AG09309 (cell line): ENCODE results near the gene PDIK1L.
"Not testable (repeated sequence)": the region's sequence is repeated elsewhere in the genome, so short reads cannot be mapped to it uniquely, and the experiment has no call there.

Source experiments
- DNase-seq: peaks from one replicate; pipeline ENCODE4 v3.0.0-alpha.2; 2010; ENCODE audit warnings: low read depth
- H3K4me3 ChIP-seq: 2 replicates; pipeline ENCODE4 v1.5.1; 2011; ENCODE audit warnings: mild to moderate bottlenecking, low read depth, low read length, moderate library complexity; ENCODE audit not compliant: control insufficient read depth
- TF ChIP-seq, protein P1 (sequence below): IDR thresholded peaks from 2 replicates; pipeline ENCODE4 v1.5.1; 2011; ENCODE audit warnings: mild to moderate bottlenecking, low read depth, low read length, inconsistent platforms; ENCODE audit not compliant: insufficient read depth, control insufficient read depth; ENCODE audit errors: missing control alignments

The PDIK1L gene

GRCh38 chr1:26096471-26096870 is 15.2 kb upstream of the PDIK1L start:
- no peak for DNase-seq
- TF ChIP-seq, protein P1, sequence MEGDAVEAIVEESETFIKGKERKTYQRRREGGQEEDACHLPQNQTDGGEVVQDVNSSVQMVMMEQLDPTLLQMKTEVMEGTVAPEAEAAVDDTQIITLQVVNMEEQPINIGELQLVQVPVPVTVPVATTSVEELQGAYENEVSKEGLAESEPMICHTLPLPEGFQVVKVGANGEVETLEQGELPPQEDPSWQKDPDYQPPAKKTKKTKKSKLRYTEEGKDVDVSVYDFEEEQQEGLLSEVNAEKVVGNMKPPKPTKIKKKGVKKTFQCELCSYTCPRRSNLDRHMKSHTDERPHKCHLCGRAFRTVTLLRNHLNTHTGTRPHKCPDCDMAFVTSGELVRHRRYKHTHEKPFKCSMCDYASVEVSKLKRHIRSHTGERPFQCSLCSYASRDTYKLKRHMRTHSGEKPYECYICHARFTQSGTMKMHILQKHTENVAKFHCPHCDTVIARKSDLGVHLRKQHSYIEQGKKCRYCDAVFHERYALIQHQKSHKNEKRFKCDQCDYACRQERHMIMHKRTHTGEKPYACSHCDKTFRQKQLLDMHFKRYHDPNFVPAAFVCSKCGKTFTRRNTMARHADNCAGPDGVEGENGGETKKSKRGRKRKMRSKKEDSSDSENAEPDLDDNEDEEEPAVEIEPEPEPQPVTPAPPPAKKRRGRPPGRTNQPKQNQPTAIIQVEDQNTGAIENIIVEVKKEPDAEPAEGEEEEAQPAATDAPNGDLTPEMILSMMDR, result no peak
- no peak overlapping the region for H3K4me3 ChIP-seq

GRCh38 chr1:26097696-26098095 is 13.9 kb upstream of the PDIK1L start:
- TF ChIP-seq, protein P1, result no peak
- H3K4me3 ChIP-seq, result no peak overlapping the region
- DNase-seq, result peak; percentile 29

- no peak for DNase-seq
- TF ChIP-seq, protein P1, result no peak
- no peak overlapping the region for H3K4me3 ChIP-seq
Measured at GRCh38 chr1:26098602-26099001, 13.0 kb upstream of the PDIK1L start.

- no peak overlapping the region for H3K4me3 ChIP-seq
- TF ChIP-seq, protein P1, result no peak
- no peak for DNase-seq
Measured at GRCh38 chr1:26099780-26100179, 11.8 kb upstream of the PDIK1L start.

- not testable (repeated sequence) for H3K4me3 ChIP-seq, DNase-seq
Measured at GRCh38 chr1:26100204-26100603, 11.4 kb upstream of the PDIK1L start.

DNA sequence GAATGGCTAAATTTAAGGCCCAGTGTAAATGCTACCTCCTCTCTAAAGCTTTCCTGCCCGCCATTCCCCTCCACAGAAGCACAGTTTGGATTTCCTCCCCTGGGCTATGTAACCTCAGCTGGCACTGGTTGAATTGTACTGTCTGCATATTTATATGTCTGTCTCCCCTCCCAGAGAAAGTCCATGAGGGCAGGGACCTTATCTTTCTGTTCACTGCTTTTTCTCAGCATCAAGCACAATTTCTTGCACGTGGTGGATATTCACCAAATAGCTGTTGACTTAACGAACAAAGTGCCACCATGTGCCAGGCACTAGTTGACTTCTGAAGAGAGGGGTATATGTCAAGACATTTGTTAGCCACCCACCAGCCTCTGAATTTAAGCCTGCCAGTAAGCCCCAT is 9.5 kb upstream of the PDIK1L start:
- H3K4me3 ChIP-seq, result no peak overlapping the region
- no peak for DNase-seq
- TF ChIP-seq, protein P1, result no peak

DNA sequence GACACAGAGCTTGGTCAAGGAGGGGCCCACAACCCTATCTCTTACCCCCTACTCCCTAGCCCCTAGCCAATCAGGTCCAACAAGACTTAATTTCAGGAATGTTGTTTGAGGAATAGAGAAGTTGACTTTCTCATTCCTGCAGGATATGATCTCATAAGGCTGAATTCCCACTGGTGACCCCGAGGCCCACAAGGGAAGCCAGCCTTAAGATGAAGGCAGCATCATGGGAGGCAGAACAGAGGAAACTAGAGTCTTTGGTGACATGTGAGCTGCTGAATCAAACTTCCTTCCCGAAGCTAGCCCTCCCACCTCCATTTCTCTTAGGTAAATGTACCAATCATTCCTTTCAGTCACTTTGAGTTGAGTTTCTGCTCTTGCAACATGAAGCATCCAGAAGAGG is 9.1 kb upstream of the PDIK1L start:
- no peak overlapping the region for H3K4me3 ChIP-seq
- no peak for DNase-seq
- TF ChIP-seq, protein P1, result no peak

DNA sequence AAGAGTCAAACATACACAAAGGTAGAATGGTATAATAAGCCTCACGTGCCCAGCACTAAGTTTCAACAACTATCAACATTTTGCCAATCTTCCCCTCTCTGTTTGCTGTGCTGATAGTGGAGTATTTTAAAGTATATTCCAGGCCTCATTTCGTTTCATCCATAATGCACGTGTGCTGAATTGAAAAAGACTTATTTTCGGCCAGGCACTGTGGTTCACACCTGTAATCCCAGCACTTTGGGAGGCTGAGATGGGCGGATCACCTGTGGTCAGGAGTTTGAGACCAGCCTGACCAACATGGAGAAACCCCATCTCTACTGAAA is 6.4 kb upstream of the PDIK1L start:
- not testable (repeated sequence) for DNase-seq, H3K4me3 ChIP-seq
